GM19455 (cell line): ENCODE data around the gene MYOF.
"Not testable (repeated sequence)": the region's sequence is repeated elsewhere in the genome, so short reads cannot be mapped to it uniquely, and the experiment has no call there.

Experiments used
- ATAC-seq: cut with Tn5 transposase; IDR thresholded peaks from one replicate; pipeline ENCODE4 v1.9.1; 2021; ENCODE audit not compliant: unreplicated experiment

The MYOF gene

DNA sequence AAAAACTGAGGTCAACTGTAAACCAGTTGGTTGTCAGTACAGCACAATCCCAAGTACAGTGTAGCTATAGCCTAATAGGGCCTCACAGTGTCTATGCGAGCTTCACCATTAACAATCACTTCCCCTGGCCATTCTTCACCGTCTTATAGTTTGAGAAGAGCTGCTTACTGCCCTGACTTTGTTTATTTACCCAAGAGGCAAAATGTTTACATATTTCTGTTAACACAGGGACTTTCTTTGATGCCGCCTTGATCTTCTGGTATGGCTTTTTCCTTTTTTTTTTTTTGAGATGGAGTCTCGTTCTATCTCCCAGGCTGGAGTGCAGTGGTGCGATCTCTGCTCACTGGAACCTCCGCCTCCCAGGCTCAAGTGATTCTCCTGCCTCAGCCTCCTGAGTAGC, 3.3 kb downstream of the MYOF start:
- no peak for ATAC-seq

GRCh38 chr10:93476756-93477155, 5.4 kb downstream of the MYOF start:
- no peak for ATAC-seq

DNA sequence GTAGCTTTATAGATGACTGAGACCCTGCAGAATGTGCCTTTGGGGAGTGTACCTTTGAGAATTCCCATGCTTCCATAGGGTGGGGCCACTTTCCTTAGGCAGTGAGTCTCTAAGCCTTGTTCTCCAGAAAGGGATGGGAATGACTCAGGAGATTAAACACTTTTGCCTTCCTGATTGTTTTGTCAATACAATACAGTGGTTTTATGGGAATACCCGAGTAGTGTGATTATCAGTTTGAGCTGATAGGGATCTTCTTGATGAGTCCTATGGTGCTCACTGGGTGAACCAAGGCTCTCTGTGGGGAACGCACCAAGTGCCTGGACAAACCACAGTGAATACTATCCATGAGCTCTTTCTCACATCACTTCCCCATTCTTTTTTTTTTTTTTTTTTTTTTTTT, 6.3 kb downstream of the MYOF start:
- ATAC-seq = no peak

DNA sequence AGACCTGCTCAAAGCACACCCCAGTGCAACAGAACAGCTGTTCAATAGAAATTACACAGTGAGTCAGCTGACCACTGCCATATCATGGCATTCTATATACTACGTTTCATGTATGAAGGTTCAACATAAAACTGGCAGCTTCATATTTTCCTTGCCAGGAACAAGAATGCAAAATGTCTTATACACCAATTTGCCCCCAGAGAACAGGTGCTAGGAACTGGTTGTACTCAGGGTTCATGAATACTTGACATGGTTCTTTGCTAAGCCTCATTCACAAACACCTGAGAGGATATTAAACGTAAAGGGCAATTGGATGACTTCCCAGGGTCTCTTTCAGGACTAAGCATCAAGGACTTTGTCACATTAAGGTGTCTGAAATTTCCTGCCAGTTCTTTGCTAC, 6.9 kb downstream of the MYOF start:
- ATAC-seq = no peak

DNA sequence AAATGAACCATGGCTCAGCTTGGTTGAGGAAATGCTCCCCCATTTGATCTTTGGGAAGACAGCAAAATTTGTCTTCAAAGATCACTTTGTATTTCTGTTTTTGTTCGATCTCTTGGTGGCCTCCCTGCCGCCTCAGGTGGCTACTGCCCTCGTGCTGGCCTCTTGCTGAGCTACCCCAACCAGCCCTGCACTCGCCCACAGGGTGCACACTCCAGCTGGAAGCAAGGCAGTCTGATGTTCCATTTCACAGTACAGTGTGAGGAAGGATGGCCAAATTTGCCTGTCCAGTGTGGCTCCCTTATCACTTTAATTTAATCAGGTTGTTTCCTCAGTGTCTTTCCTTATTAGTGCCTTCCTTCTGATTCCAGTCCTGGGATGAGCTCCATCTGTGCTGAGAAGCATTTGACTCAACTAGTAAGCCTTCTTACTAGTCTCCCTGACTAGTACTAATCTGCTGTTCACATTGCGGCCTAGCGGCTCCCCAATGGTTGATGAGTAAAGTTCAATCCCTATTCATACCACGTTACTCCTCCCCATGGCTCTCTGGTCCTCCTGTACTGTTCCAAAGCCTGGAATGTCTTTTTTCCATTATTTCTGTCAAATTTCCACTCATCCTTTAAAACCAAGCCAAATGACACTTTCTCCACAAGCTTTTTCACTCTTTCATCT, 8.2 kb downstream of the MYOF start:
- ATAC-seq = no peak

DNA sequence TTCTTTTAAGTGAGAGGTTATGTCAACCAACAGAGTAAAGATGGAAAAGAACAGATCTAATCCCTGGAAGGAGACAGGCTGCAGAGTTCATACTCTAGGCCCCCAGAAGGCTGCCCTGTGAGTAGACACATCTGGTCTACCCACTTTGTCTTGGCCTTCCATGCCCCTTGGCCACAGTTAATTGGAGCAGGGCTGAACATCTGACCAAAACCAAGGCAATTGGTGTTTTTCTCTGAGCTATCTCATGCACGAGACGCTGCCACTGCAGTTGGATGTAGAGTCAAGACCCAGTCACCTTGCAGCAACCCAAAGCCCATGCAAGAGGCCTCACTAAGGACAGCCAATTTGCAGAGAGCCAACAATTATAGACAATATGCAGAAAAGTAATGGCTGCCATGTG, 9.0 kb downstream of the MYOF start:
- ATAC-seq = no peak

GRCh38 chr10:93471110-93471651, 11.0 kb downstream of the MYOF start:
- no peak for ATAC-seq

GRCh38 chr10:93469454-93469853, 12.7 kb downstream of the MYOF start:
- no peak for ATAC-seq

- ATAC-seq = no peak
Measured at GRCh38 chr10:93468461-93469213, 13.5 kb downstream of the MYOF start.

DNA sequence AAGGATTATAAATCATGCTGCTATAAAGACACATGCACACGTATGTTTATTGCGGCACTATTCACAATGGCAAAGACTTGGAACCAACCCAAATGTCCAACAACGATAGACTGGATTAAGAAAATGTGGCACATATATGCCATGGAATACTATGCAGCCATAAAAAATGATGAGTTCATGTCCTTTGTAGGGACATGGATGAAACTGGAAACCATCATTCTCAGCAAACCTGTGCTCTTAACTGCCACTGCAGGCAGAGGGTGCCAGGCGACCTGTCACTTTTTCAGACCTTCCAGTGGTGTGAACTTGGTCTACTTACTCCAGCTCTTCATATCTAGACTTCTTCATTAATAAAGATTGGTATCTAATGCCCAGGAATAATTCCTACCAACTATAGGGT, 14.5 kb downstream of the MYOF start:
- ATAC-seq = not testable (repeated sequence)

DNA sequence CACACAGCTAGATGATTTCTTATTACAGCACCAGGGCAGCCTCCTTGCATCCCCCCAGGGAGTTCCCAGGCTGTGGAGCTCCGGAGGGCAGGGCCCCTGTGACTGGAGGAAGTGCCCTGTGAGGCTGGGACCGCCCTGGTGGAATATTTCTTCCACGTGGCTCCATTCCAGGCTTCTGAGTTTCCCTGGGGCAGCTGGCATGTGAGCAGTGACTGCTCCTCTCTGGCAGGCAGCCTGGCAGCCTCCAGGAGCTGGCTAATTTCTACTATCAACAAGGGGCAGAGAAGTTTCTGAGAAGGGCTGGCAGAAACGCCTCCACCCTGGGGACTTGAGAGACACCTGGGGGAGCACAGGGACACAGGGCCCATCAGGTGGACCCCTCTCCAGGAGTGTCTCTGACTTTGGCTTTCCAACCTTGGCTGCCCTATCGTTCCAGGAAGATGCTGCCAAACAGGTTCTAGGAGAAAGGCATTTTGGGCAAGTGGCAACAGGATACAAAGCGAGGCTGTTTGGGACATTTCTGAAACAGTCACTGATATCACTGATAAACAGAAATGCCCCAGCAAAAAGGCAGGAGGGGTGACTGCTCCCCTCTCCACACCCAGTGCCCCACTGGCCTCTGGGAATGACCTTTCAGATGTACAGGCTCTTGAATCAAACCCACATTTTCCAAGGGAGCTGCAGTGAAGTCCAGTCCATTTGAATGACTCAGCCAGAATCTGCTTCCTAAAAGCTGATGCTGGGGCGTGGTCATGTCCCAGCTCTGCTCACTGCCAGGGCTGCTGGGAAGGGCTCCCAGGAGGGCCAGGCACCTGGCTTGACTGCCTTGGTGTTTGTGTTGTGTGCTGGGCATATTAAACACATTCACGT, 16.1 kb downstream of the MYOF start:
- no peak for ATAC-seq

GRCh38 chr10:93464776-93465388, 17.3 kb downstream of the MYOF start:
- ATAC-seq = no peak

GRCh38 chr10:93463723-93464476, 18.2 kb downstream of the MYOF start:
- ATAC-seq = no peak

- no peak for ATAC-seq
Measured at GRCh38 chr10:93462881-93463280, 19.3 kb downstream of the MYOF start.

DNA sequence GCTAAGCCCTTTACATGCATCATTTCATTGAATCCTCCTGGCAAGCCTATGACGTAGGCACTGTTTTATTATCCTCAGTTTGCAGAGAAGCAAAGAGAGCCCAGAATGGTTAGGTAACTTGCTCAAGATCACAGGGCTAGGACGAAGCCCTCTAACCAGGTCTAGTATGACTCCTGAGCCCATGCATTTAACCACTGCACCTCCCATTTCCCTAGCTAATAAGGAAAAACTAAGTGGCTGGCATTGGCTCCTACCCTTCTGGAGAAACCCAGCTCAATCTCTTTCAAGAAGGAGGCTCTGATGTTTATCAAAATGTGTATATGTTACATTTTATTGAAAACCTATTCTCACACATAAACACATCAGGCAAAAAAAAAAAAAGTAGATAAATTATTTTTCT, 19.8 kb downstream of the MYOF start:
- no peak for ATAC-seq

GRCh38 chr10:93461807-93462178, 20.3 kb downstream of the MYOF start:
- no peak for ATAC-seq

DNA sequence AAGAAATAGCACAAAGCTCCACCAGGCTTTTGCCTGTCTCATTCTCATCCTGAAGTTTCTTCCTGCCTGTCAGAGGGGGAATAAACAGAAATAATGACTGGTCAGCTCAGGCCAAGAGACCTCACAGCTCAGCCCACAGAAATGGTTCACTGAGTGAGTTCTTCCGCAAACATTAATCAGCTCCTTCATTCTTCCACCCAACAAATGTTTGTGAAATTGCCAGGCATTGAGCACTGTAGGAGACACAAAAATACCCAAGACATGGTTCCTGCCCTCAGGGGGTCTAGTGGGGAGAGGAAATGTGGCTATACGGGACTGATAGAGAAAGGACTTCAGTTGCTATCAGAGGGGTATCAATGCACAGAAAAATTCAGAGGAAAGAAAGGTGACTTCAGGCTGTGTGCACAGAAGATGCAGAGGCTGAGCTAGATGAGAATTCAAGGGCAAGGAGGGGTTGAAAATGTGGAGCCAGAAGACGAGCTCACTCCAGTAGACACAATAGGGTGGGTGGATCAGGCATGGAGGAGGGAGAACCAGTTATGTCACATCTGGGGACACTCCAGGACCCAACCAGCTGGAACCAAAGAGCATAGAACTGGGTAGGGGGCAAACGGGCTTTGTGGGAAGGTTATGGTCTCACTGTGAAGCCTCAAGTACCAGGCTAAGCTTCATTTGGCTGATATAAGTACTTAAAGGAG, 20.9 kb downstream of the MYOF start:
- ATAC-seq = no peak

DNA sequence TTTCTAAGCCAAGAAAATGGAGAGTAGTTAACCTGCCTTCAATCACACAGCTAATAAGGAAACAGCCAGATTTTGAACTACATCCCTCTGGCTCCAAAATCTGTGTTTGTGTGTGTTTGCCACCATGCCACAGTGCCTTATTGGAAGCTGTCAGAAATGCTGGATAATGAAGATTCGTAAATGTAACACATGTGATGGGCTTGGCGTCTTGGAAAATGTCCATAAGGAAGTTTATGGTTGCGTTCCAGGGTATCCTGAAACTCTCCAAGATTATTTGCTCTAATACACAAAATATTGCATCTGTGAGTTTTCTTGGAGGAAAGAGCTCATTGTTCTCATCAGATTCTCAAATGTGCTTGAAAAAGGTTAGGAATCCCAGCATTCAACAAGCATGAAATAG, 22.7 kb downstream of the MYOF start:
- ATAC-seq = no peak

DNA sequence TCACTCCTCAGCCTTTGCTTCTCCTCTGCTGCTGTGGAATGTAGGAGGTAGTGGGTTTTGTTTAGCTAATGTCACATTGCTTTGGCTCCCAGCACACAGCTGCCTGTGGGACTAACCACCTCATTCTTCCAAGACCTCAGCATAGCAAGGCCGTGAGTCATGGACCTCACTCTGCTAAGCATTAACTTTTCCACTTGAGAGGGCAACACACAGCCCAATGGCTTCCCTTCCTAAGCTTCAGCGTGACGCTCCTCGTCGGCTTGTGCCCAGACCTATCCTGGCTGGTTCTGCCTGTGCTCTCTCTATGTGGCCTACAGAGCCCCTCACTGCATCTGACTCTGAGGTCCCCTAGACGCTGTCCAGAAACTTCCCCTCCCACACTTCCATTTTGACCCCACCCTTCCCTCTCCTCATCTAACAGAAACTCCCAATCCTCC, 23.3 kb downstream of the MYOF start:
- ATAC-seq = no peak

- no peak for ATAC-seq
Measured at GRCh38 chr10:93457511-93457910, 24.6 kb downstream of the MYOF start.
